CD14-positive monocyte (primary cell): Measurements from ENCODE around the gene LIMA1. TPM values are rescaled to one million over a fixed set of nuclear protein-coding genes. Genes with fewer than 3 reads are reported as not detected.

Experiments used
- DNase-seq, 3 donors: peaks; one replicate each; pipeline ENCODE4 v3.0.0-alpha.2; 2011 to 2022
- H2AFZ ChIP-seq: 2 replicates; pipeline ENCODE4 v1.6.0; 2012; ENCODE audit warnings: mild to moderate bottlenecking, low read depth, low read length, inconsistent platforms; ENCODE audit not compliant: insufficient read depth, poor library complexity, severe bottlenecking
- H3K27ac ChIP-seq, 2 donors: 1 replicate in 1 of 2; 2 replicates in 1 of 2; pipeline ENCODE4 v1.5.1; 2012 to 2013; ENCODE audit warnings: low read length in 2 of 2, control low read depth in 1 of 2, inconsistent platforms in 1 of 2, low read depth in 1 of 2, mild to moderate bottlenecking in 1 of 2
- H3K27me3 ChIP-seq, 2 donors: one replicate each; pipeline versions ENCODE4 v1.6.0 to v1.6.1; 2011 to 2013; ENCODE audit warnings: low read length in 2 of 2; ENCODE audit not compliant: control insufficient read depth in 2 of 2, insufficient read depth in 2 of 2
- H3K36me3 ChIP-seq, 2 donors: replicated peaks in 1 of 2; 1 replicate in 1 of 2; 2 replicates in 1 of 2; pipeline versions ENCODE4 v1.5.1 to v1.6.1; 2012 to 2013; ENCODE audit warnings: low read length in 2 of 2, control low read depth in 1 of 2, inconsistent platforms in 1 of 2, mild to moderate bottlenecking in 1 of 2; ENCODE audit not compliant: insufficient read depth in 2 of 2, control insufficient read depth in 1 of 2
- H3K4me1 ChIP-seq, 2 donors: 1 replicate in 1 of 2; 2 replicates in 1 of 2; pipeline versions ENCODE4 v1.5.1 to v1.6.1; 2012 to 2013; ENCODE audit warnings: low read length in 2 of 2, control low read depth in 1 of 2, inconsistent platforms in 1 of 2, mild to moderate bottlenecking in 1 of 2, moderate library complexity in 1 of 2; ENCODE audit not compliant: insufficient read depth in 2 of 2, control insufficient read depth in 1 of 2
- H3K4me2 ChIP-seq: replicated peaks from 2 replicates; pipeline ENCODE3; 2012; ENCODE audit warnings: low read length, moderate library complexity, mild to moderate bottlenecking; ENCODE audit not compliant: poor library complexity, severe bottlenecking; ENCODE audit errors: extremely low read depth
- H3K4me3 ChIP-seq, 3 experiments: fragments of 200-600 bp in 1 of 3; sonication (generic) in 1 of 3; replicated peaks in 1 of 3; 1 replicate in 2 of 3; 2 replicates in 1 of 3; pipeline ENCODE4 v1.5.1; 2011 to 2013; ENCODE audit warnings: low read length in 3 of 3, mild to moderate bottlenecking in 3 of 3, control low read depth in 2 of 3, low read depth in 2 of 3, inconsistent platforms in 1 of 3, moderate library complexity in 1 of 3
- H3K79me2 ChIP-seq: 2 replicates; pipeline ENCODE4 v1.6.0; 2012; ENCODE audit warnings: mild to moderate bottlenecking, control low read depth, inconsistent platforms, low read length, moderate library complexity; ENCODE audit not compliant: insufficient read depth
- H3K9ac ChIP-seq: 2 replicates; pipeline ENCODE4 v1.6.0; 2017; ENCODE audit warnings: low read length, mild to moderate bottlenecking; ENCODE audit not compliant: insufficient read depth, poor library complexity, severe bottlenecking
- H3K9me3 ChIP-seq, 2 donors: replicated peaks in 1 of 2; 1 replicate in 1 of 2; 2 replicates in 1 of 2; pipeline versions ENCODE4 v1.5.1 to v1.6.1; 2012 to 2013; ENCODE audit warnings: low read length in 2 of 2, control low read depth in 1 of 2; ENCODE audit not compliant: control insufficient read depth in 1 of 2, insufficient read depth in 1 of 2
- H4K20me1 ChIP-seq: 2 replicates; pipeline ENCODE4 v1.6.0; 2012; ENCODE audit warnings: mild to moderate bottlenecking, low read length, control low read depth, moderate library complexity; ENCODE audit not compliant: insufficient read depth
- H3K27ac Mint-ChIP-seq, 7 donors: one replicate each; pipeline ENCODE4 v1.8.0; 2020; ENCODE audit warnings: mild to moderate bottlenecking in 7 of 7, mixed read lengths in 7 of 7, moderate library complexity in 6 of 7, inconsistent platforms in 2 of 7
- H3K27me3 Mint-ChIP-seq, 3 donors: one replicate each; pipeline ENCODE4 v1.8.0; 2021 to 2022; ENCODE audit warnings: low read depth in 3 of 3, mild to moderate bottlenecking in 3 of 3, mixed read lengths in 3 of 3, moderate library complexity in 3 of 3, inconsistent platforms in 1 of 3
- H3K36me3 Mint-ChIP-seq, 2 donors: one replicate each; pipeline ENCODE4 v1.8.0; 2020; ENCODE audit warnings: mixed read lengths in 2 of 2, inconsistent platforms in 1 of 2, mild to moderate bottlenecking in 1 of 2
- H3K4me1 Mint-ChIP-seq: one replicate; pipeline ENCODE4 v1.8.0; 2020; ENCODE audit warnings: mild to moderate bottlenecking, mixed read lengths
- H3K4me3 Mint-ChIP-seq, 2 donors: one replicate each; pipeline ENCODE4 v1.8.0; 2020; ENCODE audit warnings: mild to moderate bottlenecking in 2 of 2, mixed read lengths in 2 of 2, moderate library complexity in 1 of 2
- H3K9me3 Mint-ChIP-seq, 7 donors: one replicate each; pipeline ENCODE4 v1.8.0; 2020 to 2022; ENCODE audit warnings: mixed read lengths in 7 of 7, mild to moderate bottlenecking in 6 of 7, moderate library complexity in 6 of 7, inconsistent platforms in 2 of 7
- CTCF ChIP-seq: fragments of 200-600 bp; IDR thresholded peaks from one replicate; pipeline ENCODE4 v1.8.0; 2022; ENCODE audit warnings: antibody characterized with exemption, mild to moderate bottlenecking
- WGBS: methylation state at CpG from one replicate; pipeline ENCODE4 v1.1.5; 2013; ENCODE audit warnings: missing lambda C conversion rate; ENCODE audit not compliant: insufficient coverage; 5-methylcytosine and 5-hydroxymethylcytosine counted together
- intact Hi-C, 2 donors: fragments of 100-400 bp; cut with micrococcal nuclease; formaldehyde crosslinking; loops; one replicate each; pipeline versions ENCODE4 v1.15.0 to v1.15.1; 2023
- polyA plus RNA-seq, 3 donors: library from polyadenylated mRNA; depleted of rRNA in 1 of 3; unstranded in 2 of 3; stranded (reverse) in 1 of 3; fragments of 300-500 nt in 2 of 3; fragments of >200 nt in 1 of 3; fragmentation: Illumina TruSeq in 2 of 3; gene quantifications; 1 replicate in 2 of 3; 2 replicates in 1 of 3; pipeline ENCODE4 v1.2.3, GENCODE V29; 2012 to 2021

LIMA1 gene
- polyA plus RNA-seq, 3 donors, result 0.24 to 0.62 (median 0.51) TPM

DNA sequence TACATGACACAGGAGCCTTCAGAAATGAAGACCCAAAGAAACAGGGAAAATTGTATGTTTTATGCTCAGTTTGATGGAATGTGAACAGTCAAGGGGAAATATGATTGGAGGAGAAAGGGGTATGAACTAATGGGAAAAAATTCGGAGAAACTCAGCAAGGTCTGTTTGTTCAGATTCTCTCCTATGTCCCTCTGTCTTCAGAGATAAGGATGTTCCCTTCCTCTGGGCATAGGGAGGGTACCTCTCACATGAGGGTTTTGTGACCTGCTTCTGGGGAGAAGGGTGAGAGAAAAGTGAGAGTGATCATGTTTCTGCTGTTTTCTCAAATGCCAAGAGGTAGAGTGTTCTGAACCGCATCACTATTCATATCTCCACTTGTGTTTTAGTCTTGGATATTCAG, 26.6 kb upstream of the LIMA1 start:
- no peak overlapping the region for H3K4me3 ChIP-seq
- H3K4me1 Mint-ChIP-seq, result no peaks in the 10 kb centered on the region
- no peaks in the 10 kb centered on the region for H3K27me3 ChIP-seq
- no peaks in the 10 kb centered on the region for H3K36me3 ChIP-seq
- H2AFZ ChIP-seq, result no peak overlapping the region
- H3K27me3 Mint-ChIP-seq, result peaks cover 0 to 1% (median 0%) of the 10 kb centered on the region in 3 donors
- TF ChIP-seq CTCF, result no peak
- intact Hi-C loops, result no loop called here
- H3K27ac ChIP-seq, result no peak overlapping the region
- no peaks in the 10 kb centered on the region for H3K4me1 ChIP-seq
- H3K36me3 Mint-ChIP-seq, result no peaks in the 10 kb centered on the region
- H3K4me3 Mint-ChIP-seq, result no peak overlapping the region
- H3K9ac ChIP-seq, result no peak overlapping the region
- DNase-seq, result no peak
- H3K4me2 ChIP-seq, result no peak overlapping the region
- no peaks in the 10 kb centered on the region for H4K20me1 ChIP-seq
- no CpG with 5 or more reads among the region's 2 CpGs for WGBS
- H3K79me2 ChIP-seq, result no peaks in the 10 kb centered on the region
- H3K27ac Mint-ChIP-seq, result no peak overlapping the region
- H3K9me3 Mint-ChIP-seq, result no peaks in the 10 kb centered on the region
- no peaks in the 10 kb centered on the region for H3K9me3 ChIP-seq

DNA sequence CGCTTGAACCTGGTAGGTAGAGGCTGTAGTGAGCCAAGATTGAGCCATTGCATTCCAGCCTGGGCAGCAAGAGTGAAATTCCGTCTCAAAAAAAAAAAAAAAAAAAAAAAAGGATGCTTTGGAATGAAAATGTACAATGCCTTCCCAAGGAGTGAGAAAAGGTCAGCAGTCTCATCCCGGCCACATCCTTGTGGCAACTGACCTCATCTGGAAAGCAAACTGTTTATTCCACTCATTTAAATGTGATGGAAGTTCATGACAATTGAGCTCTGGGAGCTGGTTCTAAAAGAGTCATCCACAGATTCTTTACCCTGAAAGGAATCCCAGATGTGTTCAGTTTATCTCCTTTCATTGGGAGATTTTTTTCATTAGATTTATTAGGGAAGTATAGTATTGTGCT, 19.4 kb upstream of the LIMA1 start:
- no peak overlapping the region for H3K9ac ChIP-seq

More for the DNA sequence above, 19.4 kb upstream of the LIMA1 start:
- TF ChIP-seq CTCF, result no peak
- H3K36me3 ChIP-seq, result no peaks in the 10 kb centered on the region
- Mint-ChIP-seq H3K9me3 (no peaks in the 10 kb centered on the region), H3K4me3 (no peak overlapping the region), H3K27ac (no peak overlapping the region), H3K4me1 (no peaks in the 10 kb centered on the region), H3K36me3 (no peaks in the 10 kb centered on the region), H3K27me3 (no peaks in the 10 kb centered on the region)
- no peaks in the 10 kb centered on the region for H3K9me3 ChIP-seq
- H3K27ac ChIP-seq, result no peak overlapping the region
- no peak overlapping the region for H3K4me2 ChIP-seq
- intact Hi-C loops, result no loop called here
- no peaks in the 10 kb centered on the region for H3K4me1 ChIP-seq
- no peak for DNase-seq
- 100% methylated on average over 1 of the region's 3 CpGs for WGBS
- H3K27me3 ChIP-seq, result no peaks in the 10 kb centered on the region
- no peak overlapping the region for H2AFZ ChIP-seq
- no peaks in the 10 kb centered on the region for H3K79me2 ChIP-seq
- no peaks in the 10 kb centered on the region for H4K20me1 ChIP-seq
- no peak overlapping the region for H3K4me3 ChIP-seq
